ENCODE data around the gene PTGDS.

Gene PTGDS

GRCh38 chr9:137030006-137030405 is 52.7 kb downstream of the PTGDS start:
- Histone ChIP-seq H3K4me3 (ENCODE audit: low read depth, low read length) (no peak overlapping the region), H3K4me1 (ENCODE audit: control insufficient read depth, insufficient read depth, low read length) (peaks cover 2% of the 10 kb centered on the region; the same call in 1 of the 2 replicates), H3K27ac (ENCODE audit: extremely low read depth, low read depth, low read length) (no peak overlapping the region), H3K36me3 (ENCODE audit: control insufficient read depth in 2 of 2, insufficient read depth in 1 of 2, low read length in 2 of 2) (no peaks in the 10 kb centered on the region), H3K9me3 (ENCODE audit: control insufficient read depth, insufficient read depth, low read depth, low read length) (no peaks in the 10 kb centered on the region)
- ChIA-PET CTCF (interaction anchor here (0.6 to 5.8 kb wide), 68 partner anchors 9 to 866 kb away, joined by 3 to 86 read pairs (median 6); partner anchors contain the start of genes C8G, CLIC3, LCN15 and NPDC1), POLR2A (interaction anchor here (0.5 to 1.7 kb wide), 10 partner anchors 11 to 211 kb away, joined by 3 to 8 read pairs (median 3); partner anchors contain the start of genes CLIC3, PAXX and TUBB4B)
- TF ChIP-seq ZNF175 (tag by site-specific recombination; IDR thresholded peaks at IDR 0.05), result no peak
- TF ChIP-seq ZNF157 (tag by site-specific recombination; IDR thresholded peaks at IDR 0.05), result no peak
- no peak for TF ChIP-seq ZNF529 (tag by site-specific recombination; IDR thresholded peaks at IDR 0.05; ENCODE audit: insufficient replicate concordance)
- 0 out of 2 replicates have a peak, but pooled peaks have one; percentile 11 for TF ChIP-seq ZNF623 (tag by site-specific recombination; IDR thresholded peaks at IDR 0.05)
- TF ChIP-seq ZNF510 (tag by site-specific recombination; IDR thresholded peaks at IDR 0.05; ENCODE audit: insufficient replicate concordance), result no peak
- no peak for TF ChIP-seq ZNF48 (tag by site-specific recombination; IDR thresholded peaks at IDR 0.05)
- no peak for TF ChIP-seq ZNF548 (tag by site-specific recombination; IDR thresholded peaks at IDR 0.05)
- TF ChIP-seq, protein P1, sequence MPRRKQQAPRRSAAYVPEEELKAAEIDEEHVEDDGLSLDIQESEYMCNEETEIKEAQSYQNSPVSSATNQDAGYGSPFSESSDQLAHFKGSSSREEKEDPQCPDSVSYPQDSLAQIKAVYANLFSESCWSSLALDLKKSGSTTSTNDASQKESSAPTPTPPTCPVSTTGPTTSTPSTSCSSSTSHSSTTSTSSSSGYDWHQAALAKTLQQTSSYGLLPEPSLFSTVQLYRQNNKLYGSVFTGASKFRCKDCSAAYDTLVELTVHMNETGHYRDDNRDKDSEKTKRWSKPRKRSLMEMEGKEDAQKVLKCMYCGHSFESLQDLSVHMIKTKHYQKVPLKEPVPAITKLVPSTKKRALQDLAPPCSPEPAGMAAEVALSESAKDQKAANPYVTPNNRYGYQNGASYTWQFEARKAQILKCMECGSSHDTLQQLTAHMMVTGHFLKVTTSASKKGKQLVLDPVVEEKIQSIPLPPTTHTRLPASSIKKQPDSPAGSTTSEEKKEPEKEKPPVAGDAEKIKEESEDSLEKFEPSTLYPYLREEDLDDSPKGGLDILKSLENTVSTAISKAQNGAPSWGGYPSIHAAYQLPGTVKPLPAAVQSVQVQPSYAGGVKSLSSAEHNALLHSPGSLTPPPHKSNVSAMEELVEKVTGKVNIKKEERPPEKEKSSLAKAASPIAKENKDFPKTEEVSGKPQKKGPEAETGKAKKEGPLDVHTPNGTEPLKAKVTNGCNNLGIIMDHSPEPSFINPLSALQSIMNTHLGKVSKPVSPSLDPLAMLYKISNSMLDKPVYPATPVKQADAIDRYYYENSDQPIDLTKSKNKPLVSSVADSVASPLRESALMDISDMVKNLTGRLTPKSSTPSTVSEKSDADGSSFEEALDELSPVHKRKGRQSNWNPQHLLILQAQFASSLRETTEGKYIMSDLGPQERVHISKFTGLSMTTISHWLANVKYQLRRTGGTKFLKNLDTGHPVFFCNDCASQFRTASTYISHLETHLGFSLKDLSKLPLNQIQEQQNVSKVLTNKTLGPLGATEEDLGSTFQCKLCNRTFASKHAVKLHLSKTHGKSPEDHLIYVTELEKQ (tag by site-specific recombination; IDR thresholded peaks at IDR 0.05; ENCODE audit: borderline replicate concordance), result no peak
- TF ChIP-seq GLI2 (tag by site-specific recombination; IDR thresholded peaks at IDR 0.05; ENCODE audit: borderline replicate concordance, low read depth), result no peak

DNA sequence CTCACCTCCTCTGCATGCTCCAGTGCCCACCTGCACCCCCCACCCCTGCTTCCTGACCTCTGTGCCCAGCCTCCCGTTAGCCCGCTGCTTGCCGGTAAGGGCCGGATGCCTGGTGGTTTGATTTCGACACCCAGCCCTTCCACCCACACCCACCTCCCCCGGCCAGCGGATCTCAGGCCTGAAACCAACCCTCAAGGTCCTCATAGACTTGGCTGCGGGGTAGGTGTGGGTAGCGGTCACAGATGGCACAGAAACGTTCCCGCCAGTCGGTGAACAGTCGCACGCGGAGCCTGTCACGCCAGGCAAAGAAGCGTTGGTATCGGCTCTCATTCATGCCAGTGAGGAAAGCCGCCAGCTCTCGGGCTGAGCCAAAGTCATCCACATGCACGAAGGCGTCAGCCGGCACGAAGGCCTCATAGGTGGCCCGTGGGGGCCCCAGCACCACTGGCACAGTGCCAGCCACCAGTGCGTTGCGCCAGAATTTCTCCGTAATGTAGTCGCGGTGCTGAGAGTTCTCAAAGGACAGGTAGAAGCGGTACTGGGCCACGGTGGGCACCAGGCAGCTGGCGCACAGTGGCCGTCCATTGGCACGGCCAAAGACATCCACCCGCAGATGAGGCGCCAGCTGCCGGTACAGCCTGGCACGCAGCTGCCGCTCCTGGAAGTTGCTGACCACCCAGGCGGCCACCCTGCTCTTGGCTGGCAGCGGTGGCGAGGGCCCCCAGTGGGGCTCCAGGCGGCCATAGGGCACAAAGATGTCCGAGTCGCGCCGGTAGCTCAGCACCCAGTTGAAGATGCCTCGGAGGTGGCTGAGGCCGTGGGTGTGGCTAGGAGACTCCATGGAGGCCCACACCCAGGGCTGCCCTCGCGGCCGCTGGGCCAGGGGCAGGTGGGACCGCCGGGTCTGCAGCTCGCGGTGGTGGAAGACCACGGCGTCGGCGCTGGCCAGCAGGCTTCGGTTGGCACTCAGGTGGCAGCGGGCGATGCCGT is 53.5 kb downstream of the PTGDS start:
- ChIA-PET POLR2A (interaction anchor here (0.6 to 0.8 kb wide), 2 partner anchors 9 to 24 kb away, joined by 3 to 4 read pairs; no protein-coding TSS in a partner anchor), CTCF (interaction anchor here (0.7 to 5.8 kb wide), 21 partner anchors 12 to 253 kb away, joined by 3 to 86 read pairs (median 11); partner anchors contain the start of genes CLIC3, NPDC1, SAPCD2 and TMEM141)
- TF ChIP-seq ZIC2 (tag by site-specific recombination; IDR thresholded peaks at IDR 0.05) (no peak), ZBTB8A (tag by site-specific recombination; IDR thresholded peaks at IDR 0.05) (no peak), ZNF341 (tag by site-specific recombination; IDR thresholded peaks at IDR 0.05; ENCODE audit: low read depth) (peak; percentile 54; the same call in 1 of the 2 replicates), ZNF416 (tag by site-specific recombination; IDR thresholded peaks at IDR 0.05) (no peak), SP2 (tag by site-specific recombination; IDR thresholded peaks at IDR 0.05) (no peak), EGR2 (tag by site-specific recombination; IDR thresholded peaks at IDR 0.05; ENCODE audit: low read depth) (peak; percentile 86), KLF17 (tag by site-specific recombination; IDR thresholded peaks at IDR 0.05) (no peak), OSR2 (tag by site-specific recombination; IDR thresholded peaks at IDR 0.05) (no peak), ZFHX2 (tag by site-specific recombination; conservative IDR thresholded peaks at IDR 0.05) (peak; percentile 86)
- TF ChIP-seq, protein P2, sequence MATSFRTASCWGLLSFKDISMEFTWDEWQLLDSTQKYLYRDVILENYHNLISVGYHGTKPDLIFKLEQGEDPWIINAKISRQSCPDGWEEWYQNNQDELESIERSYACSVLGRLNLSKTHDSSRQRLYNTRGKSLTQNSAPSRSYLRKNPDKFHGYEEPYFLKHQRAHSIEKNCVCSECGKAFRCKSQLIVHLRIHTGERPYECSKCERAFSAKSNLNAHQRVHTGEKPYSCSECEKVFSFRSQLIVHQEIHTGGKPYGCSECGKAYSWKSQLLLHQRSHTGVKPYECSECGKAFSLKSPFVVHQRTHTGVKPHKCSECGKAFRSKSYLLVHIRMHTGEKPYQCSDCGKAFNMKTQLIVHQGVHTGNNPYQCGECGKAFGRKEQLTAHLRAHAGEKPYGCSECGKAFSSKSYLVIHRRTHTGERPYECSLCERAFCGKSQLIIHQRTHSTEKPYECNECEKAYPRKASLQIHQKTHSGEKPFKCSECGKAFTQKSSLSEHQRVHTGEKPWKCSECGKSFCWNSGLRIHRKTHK (tag by site-specific recombination; IDR thresholded peaks at IDR 0.05), result no peak
- TF ChIP-seq, protein P3, sequence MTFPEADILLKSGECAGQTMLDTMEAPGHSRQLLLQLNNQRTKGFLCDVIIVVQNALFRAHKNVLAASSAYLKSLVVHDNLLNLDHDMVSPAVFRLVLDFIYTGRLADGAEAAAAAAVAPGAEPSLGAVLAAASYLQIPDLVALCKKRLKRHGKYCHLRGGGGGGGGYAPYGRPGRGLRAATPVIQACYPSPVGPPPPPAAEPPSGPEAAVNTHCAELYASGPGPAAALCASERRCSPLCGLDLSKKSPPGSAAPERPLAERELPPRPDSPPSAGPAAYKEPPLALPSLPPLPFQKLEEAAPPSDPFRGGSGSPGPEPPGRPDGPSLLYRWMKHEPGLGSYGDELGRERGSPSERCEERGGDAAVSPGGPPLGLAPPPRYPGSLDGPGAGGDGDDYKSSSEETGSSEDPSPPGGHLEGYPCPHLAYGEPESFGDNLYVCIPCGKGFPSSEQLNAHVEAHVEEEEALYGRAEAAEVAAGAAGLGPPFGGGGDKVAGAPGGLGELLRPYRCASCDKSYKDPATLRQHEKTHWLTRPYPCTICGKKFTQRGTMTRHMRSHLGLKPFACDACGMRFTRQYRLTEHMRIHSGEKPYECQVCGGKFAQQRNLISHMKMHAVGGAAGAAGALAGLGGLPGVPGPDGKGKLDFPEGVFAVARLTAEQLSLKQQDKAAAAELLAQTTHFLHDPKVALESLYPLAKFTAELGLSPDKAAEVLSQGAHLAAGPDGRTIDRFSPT (tag by site-specific recombination; IDR thresholded peaks at IDR 0.05), result 0 out of 2 replicates have a peak, but pooled peaks have one; percentile 32
- H3K9me3 ChIP-seq (ENCODE audit: control insufficient read depth, insufficient read depth, low read depth, low read length), result no peaks in the 10 kb centered on the region
- H3K36me3 ChIP-seq (ENCODE audit: control insufficient read depth in 2 of 2, insufficient read depth in 1 of 2, low read length in 2 of 2), result no peaks in the 10 kb centered on the region
- H3K4me3 ChIP-seq (ENCODE audit: low read depth, low read length), result no peak overlapping the region
- peaks cover 2% of the 10 kb centered on the region; the same call in 1 of the 2 replicates for H3K4me1 ChIP-seq (ENCODE audit: control insufficient read depth, insufficient read depth, low read length)
- H3K27ac ChIP-seq (ENCODE audit: extremely low read depth, low read depth, low read length), result no peak overlapping the region

All from HEK293 (cell line).